Breast epithelium (tissue), 4 donors: ENCODE results near the gene MVB12A. TPM values are rescaled to one million over a fixed set of nuclear protein-coding genes. Genes with fewer than 3 reads are reported as not detected.

Experiments used
- DNase-seq, 2 donors: peaks; one replicate each; pipeline ENCODE4 v3.0.0-alpha.2; 2019; ENCODE audit warnings: low spot score in 2 of 2
- H3K27ac ChIP-seq, 2 donors: fragments of 200-600 bp; sonication (generic) in 1 of 2; one replicate each; pipeline ENCODE4 v1.5.1; 2016 to 2019; ENCODE audit warnings: mild to moderate bottlenecking in 1 of 2
- H3K27me3 ChIP-seq, 2 donors: fragments of 200-600 bp; sonication (generic) in 1 of 2; one replicate each; pipeline versions ENCODE4 v1.5.1 to v1.6.0; 2017 to 2019; ENCODE audit warnings: control low read depth in 1 of 2, mild to moderate bottlenecking in 1 of 2
- H3K36me3 ChIP-seq: fragments of 200-600 bp; one replicate; pipeline ENCODE4 v1.5.1; 2019
- H3K4me1 ChIP-seq, 2 donors: fragments of 200-600 bp; sonication (generic); one replicate each; pipeline ENCODE4 v1.5.1; 2016 to 2019; ENCODE audit warnings: control low read depth in 1 of 2
- H3K4me3 ChIP-seq, 3 donors: fragments of 200-600 bp; sonication (generic); 1 replicate in 2 of 3; 2 replicates in 1 of 3; pipeline ENCODE4 v1.5.1; 2016 to 2019; ENCODE audit warnings: mild to moderate bottlenecking in 3 of 3, moderate library complexity in 2 of 3
- H3K9me3 ChIP-seq, 2 donors: fragments of 200-600 bp; sonication (generic) in 1 of 2; one replicate each; pipeline ENCODE4 v1.5.1; 2016 to 2019; ENCODE audit warnings: control low read depth in 1 of 2
- POLR2A ChIP-seq: fragments of 450-650 bp; IDR thresholded peaks from one replicate; pipeline ENCODE4 v1.6.1; 2016; ENCODE audit warnings: antibody characterized with exemption, mild to moderate bottlenecking, moderate library complexity
- POLR2AphosphoS5 ChIP-seq, 3 donors: sonication (generic); formaldehyde crosslinking; IDR thresholded peaks; one replicate each; pipeline ENCODE4 v1.6.1; 2017; ENCODE audit warnings: antibody characterized with exemption in 3 of 3
- intact Hi-C: fragments of 100-400 bp; cut with DNase I; formaldehyde crosslinking; loops from one replicate; pipeline ENCODE4 v1.15.1; 2023; ENCODE audit warnings: low total_unique reads
- total RNA-seq, 3 donors: library from RNA; depleted of rRNA; stranded (reverse); fragments of >200 nt; gene quantifications; one replicate each; pipeline ENCODE4 v1.1.0, GENCODE V29; 2016
- TF ChIP-seq, protein P1 (sequence below), 3 donors: fragments of 450-650 bp; IDR thresholded peaks; one replicate each; pipeline ENCODE4 v1.5.1; 2016 to 2017; ENCODE audit warnings: antibody characterized with exemption in 3 of 3, mild to moderate bottlenecking in 3 of 3, moderate library complexity in 3 of 3

MVB12A gene
- total RNA-seq, 3 donors from 2014 or later, result 51.5 to 76.4 (median 74.1) TPM

DNA sequence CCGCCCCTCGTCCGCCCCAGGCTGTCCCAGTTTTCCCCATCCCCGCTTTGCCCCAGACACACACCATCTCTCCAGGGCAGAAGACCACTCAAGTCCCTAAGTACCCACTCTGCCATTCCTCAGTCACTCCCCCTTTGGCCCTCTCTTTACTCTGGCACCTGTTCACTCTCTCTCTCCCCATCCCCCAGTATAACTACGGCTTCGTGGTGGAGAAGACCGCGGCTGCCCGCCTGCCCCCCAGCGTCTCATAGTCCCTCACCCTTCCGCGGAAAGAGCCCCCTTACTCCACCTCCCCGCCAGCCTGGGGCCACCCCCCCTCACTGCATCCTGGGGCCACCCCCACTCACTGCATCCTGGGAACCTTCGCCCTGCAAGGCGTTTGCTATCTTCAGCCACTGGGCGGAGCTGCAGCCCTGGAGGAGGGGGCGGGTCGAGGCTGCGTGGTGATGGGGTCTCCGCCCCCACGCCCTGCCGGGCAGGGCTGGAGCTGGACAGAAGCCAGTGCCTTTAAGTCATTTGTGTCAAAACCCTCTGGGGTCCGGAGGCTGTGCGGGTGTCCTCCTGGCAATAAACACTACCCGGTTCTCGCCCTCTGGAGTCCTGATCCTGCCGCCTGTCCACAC is 5.0 kb downstream of the MVB12A start:
- no peaks in the 10 kb centered on the region for H3K4me1 ChIP-seq
- no peaks in the 10 kb centered on the region for H3K36me3 ChIP-seq
- no peak for TF ChIP-seq POLR2A
- TF ChIP-seq, protein P1, sequence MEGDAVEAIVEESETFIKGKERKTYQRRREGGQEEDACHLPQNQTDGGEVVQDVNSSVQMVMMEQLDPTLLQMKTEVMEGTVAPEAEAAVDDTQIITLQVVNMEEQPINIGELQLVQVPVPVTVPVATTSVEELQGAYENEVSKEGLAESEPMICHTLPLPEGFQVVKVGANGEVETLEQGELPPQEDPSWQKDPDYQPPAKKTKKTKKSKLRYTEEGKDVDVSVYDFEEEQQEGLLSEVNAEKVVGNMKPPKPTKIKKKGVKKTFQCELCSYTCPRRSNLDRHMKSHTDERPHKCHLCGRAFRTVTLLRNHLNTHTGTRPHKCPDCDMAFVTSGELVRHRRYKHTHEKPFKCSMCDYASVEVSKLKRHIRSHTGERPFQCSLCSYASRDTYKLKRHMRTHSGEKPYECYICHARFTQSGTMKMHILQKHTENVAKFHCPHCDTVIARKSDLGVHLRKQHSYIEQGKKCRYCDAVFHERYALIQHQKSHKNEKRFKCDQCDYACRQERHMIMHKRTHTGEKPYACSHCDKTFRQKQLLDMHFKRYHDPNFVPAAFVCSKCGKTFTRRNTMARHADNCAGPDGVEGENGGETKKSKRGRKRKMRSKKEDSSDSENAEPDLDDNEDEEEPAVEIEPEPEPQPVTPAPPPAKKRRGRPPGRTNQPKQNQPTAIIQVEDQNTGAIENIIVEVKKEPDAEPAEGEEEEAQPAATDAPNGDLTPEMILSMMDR (IDR thresholded peaks at IDR 0.05), result no peak
- TF ChIP-seq POLR2AphosphoS5 (IDR thresholded peaks at IDR 0.05), result no peak
- no peaks in the 10 kb centered on the region for H3K27me3 ChIP-seq
- intact Hi-C loops, result no loop called here
- no peaks in the 10 kb centered on the region for H3K9me3 ChIP-seq
- no peak overlapping the region for H3K27ac ChIP-seq
- no peak for DNase-seq
- H3K4me3 ChIP-seq, result no peak overlapping the region

- Histone ChIP-seq H3K36me3 (no peaks in the 10 kb centered on the region), H3K27me3 (no peaks in the 10 kb centered on the region), H3K4me1 (no peaks in the 10 kb centered on the region), H3K27ac (peak overlapping the region in 1 of 2 donors; percentile 52), H3K9me3 (no peaks in the 10 kb centered on the region), H3K4me3 (no peak overlapping the region)
- DNase-seq, result no peak
- intact Hi-C loops, result no loop called here
- TF ChIP-seq POLR2A, result no peak
- peak in 1 of 3 donors; percentile 13 for TF ChIP-seq POLR2AphosphoS5 (IDR thresholded peaks at IDR 0.05)
Observed at GRCh38 chr19:17429641-17430113, 9.8 kb downstream of the MVB12A start.

- no peak for DNase-seq
- Histone ChIP-seq H3K9me3 (no peaks in the 10 kb centered on the region), H3K27ac (no peak overlapping the region), H3K4me1 (no peaks in the 10 kb centered on the region), H3K4me3 (no peak overlapping the region), H3K27me3 (no peaks in the 10 kb centered on the region), H3K36me3 (no peaks in the 10 kb centered on the region)
- intact Hi-C loops, result no loop called here
- TF ChIP-seq POLR2A, result no peak
- TF ChIP-seq POLR2AphosphoS5 (IDR thresholded peaks at IDR 0.05), result no peak
- TF ChIP-seq, protein P1 (IDR thresholded peaks at IDR 0.05), result no peak
Observed at GRCh38 chr19:17431417-17431816, 11.6 kb downstream of the MVB12A start.

GRCh38 chr19:17435218-17435617 is 15.4 kb downstream of the MVB12A start:
- Histone ChIP-seq H3K4me3 (no peak overlapping the region), H3K27ac (no peak overlapping the region), H3K9me3 (no peaks in the 10 kb centered on the region), H3K36me3 (no peaks in the 10 kb centered on the region), H3K27me3 (no peaks in the 10 kb centered on the region), H3K4me1 (no peaks in the 10 kb centered on the region)
- intact Hi-C loops, result no loop called here
- DNase-seq, result no peak
- TF ChIP-seq, protein P1 (IDR thresholded peaks at IDR 0.05), result no peak
- TF ChIP-seq POLR2AphosphoS5 (IDR thresholded peaks at IDR 0.05) (no peak), POLR2A (no peak)

DNA sequence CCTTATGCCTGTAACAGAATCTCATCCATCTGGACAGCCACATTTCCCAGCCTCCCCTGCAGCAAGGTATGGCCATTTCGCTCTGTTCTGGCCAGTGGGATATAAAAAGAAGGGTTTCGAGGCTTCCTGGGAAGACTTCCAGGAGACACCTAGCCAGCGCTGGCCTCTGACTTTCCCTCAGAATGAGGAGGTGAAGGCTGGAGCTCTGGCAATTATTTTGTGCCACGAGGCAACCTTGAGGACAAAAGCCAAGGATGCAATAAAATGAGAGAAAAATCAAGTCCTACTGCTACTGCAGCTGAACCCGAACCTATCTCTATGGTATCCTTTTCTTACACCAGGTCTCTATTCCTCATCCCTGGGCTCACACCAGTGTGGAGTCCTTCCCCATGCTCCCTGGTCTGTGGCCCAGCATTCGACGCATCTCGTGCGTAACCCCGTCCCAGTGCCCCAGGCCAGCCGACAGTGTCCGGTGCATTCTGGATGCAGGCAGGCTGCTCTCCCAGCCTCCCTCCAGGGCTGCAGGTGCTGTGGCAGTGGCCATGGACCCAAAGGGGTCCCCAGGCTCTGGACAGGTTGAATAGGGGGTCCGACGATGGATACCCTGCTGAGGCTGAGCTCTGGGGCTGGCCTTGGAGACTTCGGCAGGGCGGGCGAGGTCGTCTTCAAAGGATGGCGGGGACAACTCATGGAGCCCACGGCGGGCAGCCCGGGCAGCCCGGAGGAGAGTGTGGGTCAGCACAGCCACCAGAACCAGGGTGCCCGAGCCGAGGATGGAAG is 16.4 kb downstream of the MVB12A start:
- intact Hi-C loops, result no loop called here
- TF ChIP-seq, protein P1 (IDR thresholded peaks at IDR 0.05), result no peak
- no peak for TF ChIP-seq POLR2AphosphoS5 (IDR thresholded peaks at IDR 0.05)
- no peak for TF ChIP-seq POLR2A

More for the DNA sequence above, 16.4 kb downstream of the MVB12A start:
- Histone ChIP-seq H3K27ac (no peak overlapping the region), H3K9me3 (no peaks in the 10 kb centered on the region), H3K27me3 (no peaks in the 10 kb centered on the region), H3K36me3 (no peaks in the 10 kb centered on the region), H3K4me1 (no peaks in the 10 kb centered on the region), H3K4me3 (no peak overlapping the region)
- no peak for DNase-seq
